ENCODE data around the gene HDDC3.
A peak's percentile ranks its signal among the peaks of the same experiment; 100 is the strongest.

HDDC3 gene

GRCh38 chr15:90889736-90890456, 42.5 kb downstream of the HDDC3 start:
- DNase-seq = no peak

GRCh38 chr15:90889313-90889730, 43.0 kb downstream of the HDDC3 start:
- DNase-seq = no peak

DNA sequence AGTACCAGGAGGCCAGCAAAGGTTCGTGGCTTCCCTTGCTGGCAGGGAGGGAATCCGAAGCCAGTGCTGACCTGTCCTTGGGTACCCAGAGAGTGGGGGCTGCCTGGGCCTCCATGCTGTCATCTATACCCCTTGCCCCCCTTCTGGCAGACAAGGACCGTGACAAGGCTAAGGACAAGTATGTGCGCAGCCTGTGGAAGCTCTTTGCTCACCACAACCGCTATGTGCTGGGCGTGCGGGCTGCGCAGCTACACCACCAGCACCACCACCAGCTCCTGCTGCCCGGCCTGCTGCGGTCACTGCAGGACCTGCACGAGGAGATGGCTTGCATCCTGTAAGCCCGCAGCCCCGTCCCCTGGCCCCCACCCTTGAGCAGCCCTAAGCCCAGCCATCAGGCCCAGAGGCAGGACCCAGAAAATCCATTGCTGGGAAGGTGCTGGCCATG, 45.3 kb downstream of the HDDC3 start:
- no peak for DNase-seq

- no peak for DNase-seq
Observed at GRCh38 chr15:90886291-90886614, 46.1 kb downstream of the HDDC3 start.

- DNase-seq = peak; percentile 48
Observed at GRCh38 chr15:90885432-90886290, 46.7 kb downstream of the HDDC3 start.

GRCh38 chr15:90884719-90885431, 47.5 kb downstream of the HDDC3 start:
- no peak for DNase-seq

DNA sequence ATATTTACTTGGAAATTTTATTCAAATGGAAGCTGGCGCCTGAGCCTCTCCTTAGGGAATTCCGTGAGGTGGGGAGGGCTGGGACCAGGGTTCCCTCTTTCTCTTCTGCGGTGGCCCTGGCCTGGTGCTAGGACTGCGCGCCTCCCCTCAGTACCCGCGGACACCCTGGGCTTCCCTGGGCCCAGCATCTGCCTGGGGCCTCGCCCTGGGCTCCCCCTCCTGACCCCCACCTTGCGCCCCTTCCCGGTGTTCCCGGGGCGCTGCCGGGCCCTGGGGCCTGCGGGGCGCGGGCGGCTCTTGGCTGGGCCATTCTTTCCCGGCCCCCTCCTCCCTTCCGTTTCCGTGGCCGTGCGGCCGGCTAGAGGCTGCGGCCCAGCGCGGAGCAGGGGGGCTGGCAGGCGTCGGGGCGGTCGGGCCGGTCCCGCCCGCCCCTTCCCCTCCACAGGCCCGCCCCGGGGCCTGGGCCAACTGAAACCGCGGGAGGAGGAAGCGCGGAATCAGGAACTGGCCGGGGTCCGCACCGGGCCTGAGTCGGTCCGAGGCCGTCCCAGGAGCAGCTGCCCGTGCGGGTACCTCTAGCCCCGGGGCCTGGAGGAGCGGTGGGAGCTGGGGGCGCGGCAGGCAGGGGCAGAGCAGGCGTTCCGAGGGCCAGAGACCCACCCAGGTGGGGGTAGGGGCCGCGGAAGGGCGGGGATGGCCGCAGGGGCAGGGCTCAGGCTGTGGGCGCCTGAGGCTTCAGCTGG, 48.2 kb downstream of the HDDC3 start, which contains the start of gene FES:
FES (plus strand) TSS at position 529 of the 743 bp plus-strand sequence. CDS start 542 bp downstream, outside the sequence.
- peak; percentile 91 for DNase-seq

GRCh38 chr15:90883526-90883975, 48.8 kb downstream of the HDDC3 start:
- DNase-seq = no peak

- DNase-seq = peak; percentile 65
Observed at GRCh38 chr15:90882781-90883525, 49.4 kb downstream of the HDDC3 start.

- no peak for DNase-seq
Observed at GRCh38 chr15:90881978-90882721, 50.2 kb downstream of the HDDC3 start.

DNA sequence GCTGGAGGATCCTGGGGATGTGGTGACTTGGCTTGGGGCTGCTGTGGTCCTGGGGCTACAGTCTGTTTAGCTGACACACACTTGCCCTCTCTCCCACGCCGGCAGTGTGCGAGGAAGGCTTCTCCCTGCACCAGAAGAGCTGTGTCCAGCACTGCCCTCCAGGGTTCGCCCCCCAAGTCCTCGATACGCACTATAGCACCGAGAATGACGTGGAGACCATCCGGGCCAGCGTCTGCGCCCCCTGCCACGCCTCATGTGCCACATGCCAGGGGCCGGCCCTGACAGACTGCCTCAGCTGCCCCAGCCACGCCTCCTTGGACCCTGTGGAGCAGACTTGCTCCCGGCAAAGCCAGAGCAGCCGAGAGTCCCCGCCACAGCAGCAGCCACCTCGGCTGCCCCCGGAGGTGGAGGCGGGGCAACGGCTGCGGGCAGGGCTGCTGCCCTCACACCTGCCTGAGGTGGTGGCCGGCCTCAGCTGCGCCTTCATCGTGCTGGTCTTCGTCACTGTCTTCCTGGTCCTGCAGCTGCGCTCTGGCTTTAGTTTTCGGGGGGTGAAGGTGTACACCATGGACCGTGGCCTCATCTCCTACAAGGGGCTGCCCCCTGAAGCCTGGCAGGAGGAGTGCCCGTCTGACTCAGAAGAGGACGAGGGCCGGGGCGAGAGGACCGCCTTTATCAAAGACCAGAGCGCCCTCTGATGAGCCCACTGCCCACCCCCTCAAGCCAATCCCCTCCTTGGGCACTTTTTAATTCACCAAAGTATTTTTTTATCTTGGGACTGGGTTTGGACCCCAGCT, 51.0 kb downstream of the HDDC3 start:
- peak; percentile 17 for DNase-seq

GRCh38 chr15:90880381-90881145, 51.8 kb downstream of the HDDC3 start:
- no peak for DNase-seq
